Measurements from ENCODE around the gene NXNL2. TPM values are rescaled to one million over a fixed set of nuclear protein-coding genes. Genes with fewer than 3 reads are reported as not detected.

The NXNL2 gene
- not detected in 2 replicates for total RNA-seq (2014; rRNA removed; shearing (Covaris generic))
- not detected in 2 replicates for total RNA-seq (2022)
- Bru-seq, nascent RNA: percentile 9 among the genes with signal in this experiment
- percentile 13 among the genes with signal in this experiment for BruChase-seq, experiment 1, labeled RNA remaining after a 6-hour chase
- BruChase-seq, experiment 2, labeled RNA remaining after a 2-hour chase: percentile 9 among the genes with signal in this experiment
- long read RNA-seq: 0 reads

GRCh38 chr9:88534456-88535225, at the start of gene NXNL2:
Gene NXNL2, plus strand, starts transcription at chr9:88535178. Its CDS starts 257 bp downstream, at chr9:88535435.
- no peak within 1 kb of the TSS for H2AFZ ChIP-seq (ENCODE audit: low read length)
- H3K9me2 ChIP-seq (ENCODE audit: insufficient read depth, low read length): no peaks in the 10 kb centered on the region
- TF ChIP-seq CTCF (conservative IDR thresholded peaks at IDR 0.05; ENCODE audit: low read length) (no peak), EZH2phosphoT487 (IDR thresholded peaks at IDR 0.05; ENCODE audit: borderline replicate concordance, low read depth, low read length) (no peak)
- no peaks in the 10 kb centered on the region for H3K9me3 ChIP-seq (ENCODE audit: low read length)
- H3K79me2 ChIP-seq (ENCODE audit: insufficient read depth, low read depth, low read length): no peaks in the 10 kb centered on the region
- CTCF ChIA-PET (ENCODE audit: unreplicated experiment): no interaction called here
- no peaks in the 10 kb centered on the region for H3K36me3 ChIP-seq (ENCODE audit: insufficient read depth, low read length)
- intact Hi-C loops (cut with micrococcal nuclease; ENCODE audit: unreplicated experiment): no loop called here
- H3K4me3 ChIP-seq (ENCODE audit: low read depth, low read length, poor library complexity, severe bottlenecking): no peak within 1 kb of the TSS
- no peak for DNase-seq (ENCODE audit: low spot score)
- BruUV-seq (replicated peaks): no TSS peak
- no peak within 1 kb of the TSS for H3K4me2 ChIP-seq (ENCODE audit: low read length)
- H3K4me1 ChIP-seq (ENCODE audit: insufficient read depth, low read length, poor library complexity, severe bottlenecking): no peaks in the 10 kb centered on the region
- POLR2A ChIA-PET: no interaction called here
- no peak within 1 kb of the TSS for H3K27ac ChIP-seq (ENCODE audit: low read depth, low read length, poor library complexity, severe bottlenecking)
- no peaks in the 10 kb centered on the region for H4K20me1 ChIP-seq (ENCODE audit: insufficient read depth, low read length)

- Histone ChIP-seq H3K4me2 (ENCODE audit: low read length) (no peak overlapping the region), H3K36me3 (ENCODE audit: insufficient read depth, low read length) (no peaks in the 10 kb centered on the region), H4K20me1 (ENCODE audit: insufficient read depth, low read length) (no peaks in the 10 kb centered on the region), H2AFZ (ENCODE audit: low read length) (no peak overlapping the region), H3K79me2 (ENCODE audit: insufficient read depth, low read depth, low read length) (no peaks in the 10 kb centered on the region), H3K4me1 (ENCODE audit: insufficient read depth, low read length, poor library complexity, severe bottlenecking) (no peaks in the 10 kb centered on the region), H3K9me3 (ENCODE audit: low read length) (no peaks in the 10 kb centered on the region), H3K27ac (ENCODE audit: low read depth, low read length, poor library complexity, severe bottlenecking) (no peak overlapping the region), H3K9me2 (ENCODE audit: insufficient read depth, low read length) (no peaks in the 10 kb centered on the region), H3K4me3 (ENCODE audit: low read depth, low read length, poor library complexity, severe bottlenecking) (no peak overlapping the region)
- intact Hi-C loops (cut with micrococcal nuclease; ENCODE audit: unreplicated experiment): no loop called here
- CTCF ChIA-PET (ENCODE audit: unreplicated experiment): no interaction called here
- POLR2A ChIA-PET: interaction anchor here (0.6 kb wide), 1 partner anchor 148 kb away, joined by 3 read pairs; no protein-coding TSS in a partner anchor
- BruUV-seq (replicated peaks): no TSS peak
- DNase-seq (ENCODE audit: low spot score): no peak
- TF ChIP-seq EZH2phosphoT487 (IDR thresholded peaks at IDR 0.05; ENCODE audit: borderline replicate concordance, low read depth, low read length): no peak
- TF ChIP-seq CTCF (conservative IDR thresholded peaks at IDR 0.05; ENCODE audit: low read length): no peak
Observed at GRCh38 chr9:88488166-88488565, 46.8 kb upstream of the NXNL2 start.

Data from OCI-LY7 (cell line).